Measurements from ENCODE around the gene SPEG. TPM values are rescaled to one million over a fixed set of nuclear protein-coding genes. Genes with fewer than 3 reads are reported as not detected.

Gene SPEG
- total RNA-seq, 1 donor from 2014 or later = 145 TPM

DNA sequence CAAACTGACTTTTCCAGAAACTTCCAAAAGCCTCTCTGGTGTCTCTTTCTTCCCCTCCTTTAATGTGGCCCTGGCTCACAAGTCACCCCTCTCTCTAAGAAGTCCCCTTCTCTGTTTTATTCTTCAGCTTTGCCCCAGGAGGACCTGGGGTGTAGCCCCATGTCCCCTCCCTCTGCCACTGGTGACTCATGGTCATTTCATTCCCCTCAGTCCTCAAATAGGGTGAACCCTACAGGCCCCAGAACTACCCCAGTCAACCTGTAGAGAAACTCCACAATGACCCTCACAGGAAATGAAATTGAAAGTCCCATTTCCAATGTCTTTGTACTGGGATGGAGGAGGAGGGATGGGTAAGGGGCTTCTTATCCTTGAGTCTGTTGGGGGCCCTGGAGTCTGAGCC lies 6.2 kb upstream of the SPEG start:
- TF ChIP-seq, protein P1, sequence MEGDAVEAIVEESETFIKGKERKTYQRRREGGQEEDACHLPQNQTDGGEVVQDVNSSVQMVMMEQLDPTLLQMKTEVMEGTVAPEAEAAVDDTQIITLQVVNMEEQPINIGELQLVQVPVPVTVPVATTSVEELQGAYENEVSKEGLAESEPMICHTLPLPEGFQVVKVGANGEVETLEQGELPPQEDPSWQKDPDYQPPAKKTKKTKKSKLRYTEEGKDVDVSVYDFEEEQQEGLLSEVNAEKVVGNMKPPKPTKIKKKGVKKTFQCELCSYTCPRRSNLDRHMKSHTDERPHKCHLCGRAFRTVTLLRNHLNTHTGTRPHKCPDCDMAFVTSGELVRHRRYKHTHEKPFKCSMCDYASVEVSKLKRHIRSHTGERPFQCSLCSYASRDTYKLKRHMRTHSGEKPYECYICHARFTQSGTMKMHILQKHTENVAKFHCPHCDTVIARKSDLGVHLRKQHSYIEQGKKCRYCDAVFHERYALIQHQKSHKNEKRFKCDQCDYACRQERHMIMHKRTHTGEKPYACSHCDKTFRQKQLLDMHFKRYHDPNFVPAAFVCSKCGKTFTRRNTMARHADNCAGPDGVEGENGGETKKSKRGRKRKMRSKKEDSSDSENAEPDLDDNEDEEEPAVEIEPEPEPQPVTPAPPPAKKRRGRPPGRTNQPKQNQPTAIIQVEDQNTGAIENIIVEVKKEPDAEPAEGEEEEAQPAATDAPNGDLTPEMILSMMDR (IDR thresholded peaks at IDR 0.05; ENCODE audit: borderline replicate concordance) = no peak
- Histone ChIP-seq H3K36me3 (peaks cover 18% of the 10 kb centered on the region), H3K9me3 (replicated peaks) (no peaks in the 10 kb centered on the region), H3K27ac (replicated peaks) (peak overlapping the region; percentile 96), H3K4me3 (no peak overlapping the region), H3K27me3 (ENCODE audit: low read depth) (peaks cover 18% of the 10 kb centered on the region), H3K4me1 (no peaks in the 10 kb centered on the region)
- intact Hi-C loops (cut with micrococcal nuclease) = no loop called here
- DNase-seq = no peak

DNA sequence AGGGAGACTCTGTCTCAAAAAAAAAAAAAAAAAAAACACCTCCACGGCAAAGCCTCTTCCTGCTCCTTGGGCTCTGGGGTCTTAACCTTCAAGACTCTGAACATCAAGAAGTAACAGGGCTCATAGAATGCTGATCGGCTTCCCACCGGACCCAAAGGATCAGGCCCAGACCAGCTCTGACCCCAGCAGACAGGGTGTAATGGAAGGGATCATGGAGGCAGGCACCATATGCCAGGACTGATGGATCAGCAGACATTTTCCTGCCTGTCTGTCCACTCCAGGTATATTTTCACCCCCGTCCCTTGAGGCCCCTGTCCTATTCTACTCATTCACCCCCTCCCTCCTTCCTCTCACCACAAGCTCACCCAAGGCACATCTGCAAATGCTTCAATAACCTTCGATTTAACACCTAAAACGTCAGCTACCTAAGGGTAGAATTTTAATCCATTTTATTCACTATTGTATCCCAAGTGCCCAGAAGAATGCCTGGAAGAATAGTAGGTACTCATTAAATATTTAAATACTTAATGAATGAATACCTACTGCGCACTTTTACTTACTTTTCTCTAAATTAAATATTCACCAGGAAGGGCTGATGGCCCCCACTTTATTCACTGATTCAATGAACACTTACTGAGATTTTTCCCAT lies 4.6 kb upstream of the SPEG start:
- Histone ChIP-seq H3K4me3 (no peak overlapping the region), H3K36me3 (peaks cover 12% of the 10 kb centered on the region), H3K9me3 (replicated peaks) (no peaks in the 10 kb centered on the region), H3K27ac (replicated peaks) (peak overlapping the region; percentile 96), H3K27me3 (ENCODE audit: low read depth) (peaks cover 28% of the 10 kb centered on the region), H3K4me1 (peaks cover 8% of the 10 kb centered on the region)
- intact Hi-C loops (cut with micrococcal nuclease) = no loop called here
- TF ChIP-seq, protein P1 (IDR thresholded peaks at IDR 0.05; ENCODE audit: borderline replicate concordance) = no peak
- DNase-seq = no peak

DNA sequence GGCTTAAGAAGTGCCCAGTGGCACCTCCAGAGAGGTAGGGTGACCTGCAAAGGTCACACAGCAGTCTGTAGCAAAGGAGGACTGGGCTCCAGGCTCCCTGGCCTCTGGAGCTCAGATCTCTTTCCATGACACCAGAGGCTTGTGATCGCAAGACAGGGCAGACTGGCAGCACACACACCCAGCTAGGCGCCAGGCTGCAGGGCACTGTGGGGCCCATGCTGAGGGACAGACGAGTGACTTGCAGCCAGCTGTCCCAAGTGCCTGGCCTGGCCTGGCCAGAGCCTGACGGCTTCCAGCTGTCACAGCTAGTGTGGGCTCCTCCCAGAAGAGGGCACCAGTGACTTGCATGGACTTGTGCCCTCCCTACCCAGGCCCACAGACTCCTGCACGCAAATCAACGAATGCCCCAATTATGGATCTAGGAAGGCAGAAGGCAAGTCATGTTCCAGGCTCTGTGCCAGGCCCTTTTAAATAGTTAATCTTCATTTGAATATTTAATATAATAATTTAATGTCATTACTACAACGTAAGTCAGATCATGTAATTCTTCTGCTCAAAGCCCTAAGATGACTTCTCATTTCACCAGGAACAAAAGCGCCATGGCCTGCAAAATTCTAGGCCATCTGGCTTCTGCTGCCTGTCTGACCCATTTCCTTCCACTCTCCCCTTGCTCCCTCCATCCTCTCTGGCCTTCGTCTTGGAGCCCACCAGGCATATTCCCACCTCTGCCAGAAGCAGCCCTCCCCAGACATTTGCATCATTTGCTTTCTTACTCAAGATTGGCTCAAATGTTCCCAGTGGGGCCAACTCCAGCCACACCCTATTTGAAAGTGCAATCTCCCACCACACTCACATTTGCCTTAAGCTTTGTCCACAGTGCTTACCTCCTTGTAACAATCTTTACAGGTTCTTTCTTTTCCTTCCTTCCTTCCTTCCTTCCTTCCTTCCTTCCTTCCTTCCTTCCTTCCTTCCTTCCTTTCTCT lies 3.7 kb upstream of the SPEG start:
- no peaks in the 10 kb centered on the region for H3K9me3 ChIP-seq (replicated peaks)

DNA sequence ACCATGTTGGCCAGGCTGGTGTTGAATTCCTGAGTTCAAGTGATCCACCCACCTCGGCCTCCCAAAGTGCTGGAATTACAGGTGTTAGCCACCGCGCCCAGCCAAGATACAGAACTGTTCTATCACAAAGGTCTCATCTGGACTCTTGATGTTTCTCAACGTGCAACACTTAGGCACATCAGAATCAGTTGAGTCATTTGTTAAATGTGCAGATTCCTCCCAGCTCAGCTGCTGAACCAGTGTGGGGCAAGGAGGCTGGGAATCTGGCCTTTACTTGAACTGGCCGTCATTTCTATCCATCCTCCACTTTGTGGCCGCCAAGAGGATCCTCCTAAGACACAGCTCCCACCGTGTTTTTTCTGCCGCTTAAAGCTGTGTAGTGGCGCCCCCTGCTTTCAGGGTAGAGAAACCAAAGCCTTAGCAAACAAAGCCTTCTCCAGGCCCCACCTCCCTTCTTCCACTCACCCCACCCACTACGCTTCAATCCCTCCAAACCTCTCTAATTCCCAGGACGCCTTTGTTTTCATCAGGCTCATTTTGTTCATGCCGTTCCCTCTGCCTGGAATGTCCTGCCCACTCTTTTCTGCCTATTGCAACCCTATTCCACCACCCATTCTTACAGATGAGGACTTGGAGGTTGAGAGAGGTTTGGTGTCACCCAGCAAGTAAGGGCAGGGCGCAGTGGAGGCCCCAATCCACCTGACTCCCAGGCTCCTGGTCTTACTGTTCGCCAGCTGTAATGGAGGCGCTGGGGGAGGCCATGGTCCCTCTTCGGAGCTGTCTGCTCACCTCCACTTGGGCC lies 776 bp upstream of the SPEG start:
- TF ChIP-seq, protein P1 (IDR thresholded peaks at IDR 0.05; ENCODE audit: borderline replicate concordance) = peak; percentile 46
- Histone ChIP-seq H3K27me3 (ENCODE audit: low read depth) (peaks cover 37% of the 10 kb centered on the region), H3K4me3 (peak overlapping the region; percentile 71), H3K36me3 (no peaks in the 10 kb centered on the region), H3K27ac (replicated peaks) (peak overlapping the region; percentile 93), H3K4me1 (peaks cover 33% of the 10 kb centered on the region), H3K9me3 (replicated peaks) (no peaks in the 10 kb centered on the region)
- intact Hi-C loops (cut with micrococcal nuclease) = no loop called here
- DNase-seq = no peak

More for the DNA sequence above, 3.7 kb upstream of the SPEG start:
- TF ChIP-seq, protein P1 (IDR thresholded peaks at IDR 0.05; ENCODE audit: borderline replicate concordance) = peak; percentile 36
- Histone ChIP-seq H3K27ac (replicated peaks) (peak overlapping the region; percentile 96), H3K36me3 (peaks cover 3% of the 10 kb centered on the region), H3K4me1 (peaks cover 16% of the 10 kb centered on the region), H3K27me3 (ENCODE audit: low read depth) (peaks cover 29% of the 10 kb centered on the region), H3K4me3 (no peak overlapping the region)
- intact Hi-C loops (cut with micrococcal nuclease) = no loop called here
- DNase-seq = peak; percentile 74

DNA sequence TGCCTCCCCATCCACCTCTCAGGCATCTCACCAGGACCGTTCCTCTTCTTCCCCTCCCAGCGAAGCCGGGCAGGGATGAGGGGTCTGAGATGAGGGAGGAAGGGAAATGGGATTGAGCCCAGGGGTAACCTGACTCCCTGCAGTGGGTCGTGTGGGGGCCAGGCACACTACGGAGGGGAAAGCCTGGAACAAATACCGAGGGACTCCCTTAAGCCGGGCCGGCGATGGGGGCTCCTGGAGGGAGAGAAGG lies 250 bp upstream of the SPEG start:
- Histone ChIP-seq H3K4me3 (peak overlapping the region; percentile 71), H3K36me3 (no peaks in the 10 kb centered on the region), H3K4me1 (peaks cover 33% of the 10 kb centered on the region)

More for the DNA sequence above, 250 bp upstream of the SPEG start:
- H3K27ac ChIP-seq (replicated peaks) = peak overlapping the region; percentile 93
- no peaks in the 10 kb centered on the region for H3K9me3 ChIP-seq (replicated peaks)
- TF ChIP-seq, protein P1 (IDR thresholded peaks at IDR 0.05; ENCODE audit: borderline replicate concordance) = no peak
- intact Hi-C loops (cut with micrococcal nuclease) = no loop called here
- H3K27me3 ChIP-seq (ENCODE audit: low read depth) = peaks cover 42% of the 10 kb centered on the region
- no peak for DNase-seq
